Liver (tissue), 3 donors: ENCODE data around the gene ZNF518B.

Source experiments
- HNF4G ChIP-seq: IDR thresholded peaks from 2 replicates; pipeline ENCODE4 v1.6.1; 2016; ENCODE audit warnings: antibody characterized with exemption
- RAD21 ChIP-seq, 2 donors: IDR thresholded peaks; 2 replicates each; pipeline ENCODE4 v1.6.1; 2016; ENCODE audit warnings: antibody characterized with exemption in 2 of 2, mild to moderate bottlenecking in 2 of 2
- TF ChIP-seq, protein P1 (sequence below): fragments of 150-350 bp; IDR thresholded peaks from 2 replicates; pipeline ENCODE4 v1.5.1; 2017; ENCODE audit warnings: improper control_type of control experiment, low read depth, low read length; ENCODE audit not compliant: missing input control
- TF ChIP-seq, protein P2 (sequence below): IDR thresholded peaks from 2 replicates; pipeline ENCODE4 v1.6.1; 2016; ENCODE audit warnings: antibody characterized with exemption, mild to moderate bottlenecking
- donor health status: healthy.
- donor health status: healthy.

DNA sequence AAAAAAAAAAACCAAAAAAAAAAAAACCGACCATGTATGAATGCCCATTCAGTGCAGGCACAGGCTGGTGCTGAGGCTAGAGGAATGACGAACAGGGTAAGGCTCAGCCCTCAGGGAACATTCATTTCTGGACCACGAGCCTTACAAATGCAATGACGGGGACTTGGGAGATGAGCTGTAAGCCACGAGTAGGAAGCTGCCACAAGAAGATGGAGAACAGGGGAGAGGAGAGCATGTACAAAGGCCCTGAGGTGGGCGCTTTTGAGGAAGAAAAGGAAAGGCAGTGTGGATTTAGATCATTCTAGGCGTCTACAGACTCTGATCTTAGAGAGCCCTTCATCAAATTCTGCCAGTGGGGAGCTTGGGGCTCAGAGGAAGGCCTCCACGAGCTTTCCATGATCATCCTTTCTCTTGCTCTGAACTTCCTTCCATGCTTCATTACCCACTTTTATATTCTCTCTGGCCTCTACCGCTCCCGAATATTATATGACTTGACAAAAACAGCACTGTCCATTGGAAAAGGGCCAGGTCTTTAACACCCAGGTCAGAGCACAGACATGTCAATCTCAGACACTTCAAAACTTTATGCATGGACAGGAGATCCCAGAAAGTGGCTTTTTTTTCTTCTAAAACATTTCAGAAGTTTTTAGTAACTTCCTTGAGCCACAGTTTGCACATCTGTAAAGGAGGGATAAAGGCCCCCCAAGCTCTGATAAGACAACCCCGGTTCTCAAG, 3.3 kb upstream of the ZNF518B start:
- TF ChIP-seq, protein P1, sequence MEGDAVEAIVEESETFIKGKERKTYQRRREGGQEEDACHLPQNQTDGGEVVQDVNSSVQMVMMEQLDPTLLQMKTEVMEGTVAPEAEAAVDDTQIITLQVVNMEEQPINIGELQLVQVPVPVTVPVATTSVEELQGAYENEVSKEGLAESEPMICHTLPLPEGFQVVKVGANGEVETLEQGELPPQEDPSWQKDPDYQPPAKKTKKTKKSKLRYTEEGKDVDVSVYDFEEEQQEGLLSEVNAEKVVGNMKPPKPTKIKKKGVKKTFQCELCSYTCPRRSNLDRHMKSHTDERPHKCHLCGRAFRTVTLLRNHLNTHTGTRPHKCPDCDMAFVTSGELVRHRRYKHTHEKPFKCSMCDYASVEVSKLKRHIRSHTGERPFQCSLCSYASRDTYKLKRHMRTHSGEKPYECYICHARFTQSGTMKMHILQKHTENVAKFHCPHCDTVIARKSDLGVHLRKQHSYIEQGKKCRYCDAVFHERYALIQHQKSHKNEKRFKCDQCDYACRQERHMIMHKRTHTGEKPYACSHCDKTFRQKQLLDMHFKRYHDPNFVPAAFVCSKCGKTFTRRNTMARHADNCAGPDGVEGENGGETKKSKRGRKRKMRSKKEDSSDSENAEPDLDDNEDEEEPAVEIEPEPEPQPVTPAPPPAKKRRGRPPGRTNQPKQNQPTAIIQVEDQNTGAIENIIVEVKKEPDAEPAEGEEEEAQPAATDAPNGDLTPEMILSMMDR, result no peak
- no peak for TF ChIP-seq HNF4G
- TF ChIP-seq RAD21 (IDR thresholded peaks at IDR 0.05), result no peak
- TF ChIP-seq, protein P2, sequence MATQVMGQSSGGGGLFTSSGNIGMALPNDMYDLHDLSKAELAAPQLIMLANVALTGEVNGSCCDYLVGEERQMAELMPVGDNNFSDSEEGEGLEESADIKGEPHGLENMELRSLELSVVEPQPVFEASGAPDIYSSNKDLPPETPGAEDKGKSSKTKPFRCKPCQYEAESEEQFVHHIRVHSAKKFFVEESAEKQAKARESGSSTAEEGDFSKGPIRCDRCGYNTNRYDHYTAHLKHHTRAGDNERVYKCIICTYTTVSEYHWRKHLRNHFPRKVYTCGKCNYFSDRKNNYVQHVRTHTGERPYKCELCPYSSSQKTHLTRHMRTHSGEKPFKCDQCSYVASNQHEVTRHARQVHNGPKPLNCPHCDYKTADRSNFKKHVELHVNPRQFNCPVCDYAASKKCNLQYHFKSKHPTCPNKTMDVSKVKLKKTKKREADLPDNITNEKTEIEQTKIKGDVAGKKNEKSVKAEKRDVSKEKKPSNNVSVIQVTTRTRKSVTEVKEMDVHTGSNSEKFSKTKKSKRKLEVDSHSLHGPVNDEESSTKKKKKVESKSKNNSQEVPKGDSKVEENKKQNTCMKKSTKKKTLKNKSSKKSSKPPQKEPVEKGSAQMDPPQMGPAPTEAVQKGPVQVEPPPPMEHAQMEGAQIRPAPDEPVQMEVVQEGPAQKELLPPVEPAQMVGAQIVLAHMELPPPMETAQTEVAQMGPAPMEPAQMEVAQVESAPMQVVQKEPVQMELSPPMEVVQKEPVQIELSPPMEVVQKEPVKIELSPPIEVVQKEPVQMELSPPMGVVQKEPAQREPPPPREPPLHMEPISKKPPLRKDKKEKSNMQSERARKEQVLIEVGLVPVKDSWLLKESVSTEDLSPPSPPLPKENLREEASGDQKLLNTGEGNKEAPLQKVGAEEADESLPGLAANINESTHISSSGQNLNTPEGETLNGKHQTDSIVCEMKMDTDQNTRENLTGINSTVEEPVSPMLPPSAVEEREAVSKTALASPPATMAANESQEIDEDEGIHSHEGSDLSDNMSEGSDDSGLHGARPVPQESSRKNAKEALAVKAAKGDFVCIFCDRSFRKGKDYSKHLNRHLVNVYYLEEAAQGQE, result no peak
